Measurements from ENCODE around the gene RBM39. TPM values are rescaled to one million over a fixed set of nuclear protein-coding genes. Genes with fewer than 3 reads are reported as not detected.

The RBM39 gene
- total and polyA plus RNA-seq, 9 of the 15 experiments (the other 6 are each of a cell fraction or from before 2014, with no cell fraction given) = 143 to 319 (median 228) TPM

Small RNA genes lying within 50 kb of the gene (small RNA-seq; reads per million reads assigned to genes)
- gene RF00026 = not detected

Other genes starting within 250 kb of the RBM39 start
Only the 7 nearest of the 10 such genes appear.
- gene ERGIC3, start 200.2 kb downstream of the RBM39 start, total RNA-seq (2014; rRNA removed) = 121 and 137 TPM in 2 replicates
- gene ERGIC3, start 200.2 kb downstream of the RBM39 start, total RNA-seq (2014; rRNA removed; fragmentation: Illumina TruSeq; extraction: Trizol) = 117 and 147 TPM in 2 replicates
- 155 and 160 TPM in 2 replicates for gene ERGIC3, start 200.2 kb downstream of the RBM39 start, total RNA-seq (2015; rRNA removed; fragmentation: Illumina TruSeq; extraction: Trizol)
- gene ERGIC3, start 200.2 kb downstream of the RBM39 start, total RNA-seq (2021) = 176 and 184 TPM in 2 replicates
- 261 and 327 TPM in 2 replicates for gene ERGIC3, start 200.2 kb downstream of the RBM39 start, polyA plus RNA-seq (2011; rRNA removed)
- 201 and 212 TPM in 2 replicates for gene ERGIC3, start 200.2 kb downstream of the RBM39 start, polyA plus RNA-seq (2014; fragmentation: Illumina TruSeq; extraction: Trizol)
- 100 to 1,000 TPM; 243 to 278 TPM for gene ERGIC3, start 200.2 kb downstream of the RBM39 start, polyA plus RNA-seq (2014; fragmentation: Nextera tagmentation; extraction: Ambion mirVana)
- gene ERGIC3, start 200.2 kb downstream of the RBM39 start, polyA plus RNA-seq (2014; rRNA removed) = 153 TPM in 2 replicates
- 5.3 and 6.4 TPM in 2 replicates for gene SPAG4, start 126.4 kb downstream of the RBM39 start, total RNA-seq (2014; rRNA removed)
- gene SPAG4, start 126.4 kb downstream of the RBM39 start, total RNA-seq (2014; rRNA removed; fragmentation: Illumina TruSeq; extraction: Trizol) = 2.0 and 2.8 TPM in 2 replicates
- gene SPAG4, start 126.4 kb downstream of the RBM39 start, total RNA-seq (2015; rRNA removed; fragmentation: Illumina TruSeq; extraction: Trizol) = 1.5 and 3.4 TPM in 2 replicates
- gene SPAG4, start 126.4 kb downstream of the RBM39 start, total RNA-seq (2021) = 7.2 and 9.6 TPM in 2 replicates
- 11.4 and 12.2 TPM in 2 replicates for gene SPAG4, start 126.4 kb downstream of the RBM39 start, polyA plus RNA-seq (2011; rRNA removed)
- 3.0 and 3.6 TPM in 2 replicates for gene SPAG4, start 126.4 kb downstream of the RBM39 start, polyA plus RNA-seq (2014; fragmentation: Illumina TruSeq; extraction: Trizol)
- gene SPAG4, start 126.4 kb downstream of the RBM39 start, polyA plus RNA-seq (2014; fragmentation: Nextera tagmentation; extraction: Ambion mirVana) = 1 to 10 TPM; 1.6 to 4.6 TPM
- 6.8 and 8.4 TPM in 2 replicates for gene SPAG4, start 126.4 kb downstream of the RBM39 start, polyA plus RNA-seq (2014; rRNA removed)
- 54.4 and 83.8 TPM in 2 replicates for gene CPNE1, start 77.4 kb downstream of the RBM39 start, total RNA-seq (2014; rRNA removed)
- gene CPNE1, start 77.4 kb downstream of the RBM39 start, total RNA-seq (2014; rRNA removed; fragmentation: Illumina TruSeq; extraction: Trizol) = 39.7 and 42.2 TPM in 2 replicates
- 41.9 and 42.1 TPM in 2 replicates for gene CPNE1, start 77.4 kb downstream of the RBM39 start, total RNA-seq (2015; rRNA removed; fragmentation: Illumina TruSeq; extraction: Trizol)
- gene CPNE1, start 77.4 kb downstream of the RBM39 start, total RNA-seq (2021) = 102 and 105 TPM in 2 replicates
- gene CPNE1, start 77.4 kb downstream of the RBM39 start, polyA plus RNA-seq (2011; rRNA removed) = 72.9 and 80.0 TPM in 2 replicates
- 68.6 and 69.8 TPM in 2 replicates for gene CPNE1, start 77.4 kb downstream of the RBM39 start, polyA plus RNA-seq (2014; fragmentation: Illumina TruSeq; extraction: Trizol)
- gene CPNE1, start 77.4 kb downstream of the RBM39 start, polyA plus RNA-seq (2014; fragmentation: Nextera tagmentation; extraction: Ambion mirVana) = 10 to 100 TPM; 45.5 to 56.0 TPM
- 56.0 and 65.2 TPM in 2 replicates for gene CPNE1, start 77.4 kb downstream of the RBM39 start, polyA plus RNA-seq (2014; rRNA removed)
- 33.9 and 40.8 TPM in 2 replicates for gene RBM12, start 77.4 kb downstream of the RBM39 start, total RNA-seq (2014; rRNA removed)
- 73.3 and 78.7 TPM in 2 replicates for gene RBM12, start 77.4 kb downstream of the RBM39 start, total RNA-seq (2014; rRNA removed; fragmentation: Illumina TruSeq; extraction: Trizol)
- 76.5 and 76.8 TPM in 2 replicates for gene RBM12, start 77.4 kb downstream of the RBM39 start, total RNA-seq (2015; rRNA removed; fragmentation: Illumina TruSeq; extraction: Trizol)
- gene RBM12, start 77.4 kb downstream of the RBM39 start, total RNA-seq (2021) = 120 TPM in 2 replicates
- gene RBM12, start 77.4 kb downstream of the RBM39 start, polyA plus RNA-seq (2011; rRNA removed) = 123 and 144 TPM in 2 replicates
- 133 and 162 TPM in 2 replicates for gene RBM12, start 77.4 kb downstream of the RBM39 start, polyA plus RNA-seq (2014; fragmentation: Illumina TruSeq; extraction: Trizol)
- gene RBM12, start 77.4 kb downstream of the RBM39 start, polyA plus RNA-seq (2014; fragmentation: Nextera tagmentation; extraction: Ambion mirVana) = 1 to 10 TPM; 5.0 to 10.0 TPM
- 49.1 and 57.9 TPM in 2 replicates for gene RBM12, start 77.4 kb downstream of the RBM39 start, polyA plus RNA-seq (2014; rRNA removed)
- gene NFS1, start 42.9 kb downstream of the RBM39 start, total RNA-seq (2014; rRNA removed) = 45.0 and 59.4 TPM in 2 replicates
- 41.0 and 41.8 TPM in 2 replicates for gene NFS1, start 42.9 kb downstream of the RBM39 start, total RNA-seq (2014; rRNA removed; fragmentation: Illumina TruSeq; extraction: Trizol)
- 34.1 and 34.7 TPM in 2 replicates for gene NFS1, start 42.9 kb downstream of the RBM39 start, total RNA-seq (2015; rRNA removed; fragmentation: Illumina TruSeq; extraction: Trizol)
- gene NFS1, start 42.9 kb downstream of the RBM39 start, total RNA-seq (2021) = 47.1 and 52.5 TPM in 2 replicates
- 72.2 and 76.3 TPM in 2 replicates for gene NFS1, start 42.9 kb downstream of the RBM39 start, polyA plus RNA-seq (2011; rRNA removed)
- gene NFS1, start 42.9 kb downstream of the RBM39 start, polyA plus RNA-seq (2014; fragmentation: Illumina TruSeq; extraction: Trizol) = 48.0 and 51.9 TPM in 2 replicates
- 10 to 100 TPM; 11.5 to 13.9 TPM for gene NFS1, start 42.9 kb downstream of the RBM39 start, polyA plus RNA-seq (2014; fragmentation: Nextera tagmentation; extraction: Ambion mirVana)
- gene NFS1, start 42.9 kb downstream of the RBM39 start, polyA plus RNA-seq (2014; rRNA removed) = 84.8 and 94.6 TPM in 2 replicates
- 422 and 571 TPM in 2 replicates for gene ROMO1, start 42.9 kb downstream of the RBM39 start, total RNA-seq (2014; rRNA removed)
- 46.5 and 50.1 TPM in 2 replicates for gene ROMO1, start 42.9 kb downstream of the RBM39 start, total RNA-seq (2014; rRNA removed; fragmentation: Illumina TruSeq; extraction: Trizol)
- 137 and 139 TPM in 2 replicates for gene ROMO1, start 42.9 kb downstream of the RBM39 start, total RNA-seq (2015; rRNA removed; fragmentation: Illumina TruSeq; extraction: Trizol)
- 217 and 226 TPM in 2 replicates for gene ROMO1, start 42.9 kb downstream of the RBM39 start, total RNA-seq (2021)
- gene ROMO1, start 42.9 kb downstream of the RBM39 start, polyA plus RNA-seq (2011; rRNA removed) = 179 and 193 TPM in 2 replicates
- 31.8 and 117 TPM in 2 replicates for gene ROMO1, start 42.9 kb downstream of the RBM39 start, polyA plus RNA-seq (2014; fragmentation: Illumina TruSeq; extraction: Trizol)
- gene ROMO1, start 42.9 kb downstream of the RBM39 start, polyA plus RNA-seq (2014; fragmentation: Nextera tagmentation; extraction: Ambion mirVana) = 100 to 1,000 TPM; 635 to 741 TPM
- 433 and 559 TPM in 2 replicates for gene ROMO1, start 42.9 kb downstream of the RBM39 start, polyA plus RNA-seq (2014; rRNA removed)
- gene PHF20, start 29.8 kb upstream of the RBM39 start, total RNA-seq (2014; rRNA removed) = 54.2 and 60.3 TPM in 2 replicates
- gene PHF20, start 29.8 kb upstream of the RBM39 start, total RNA-seq (2014; rRNA removed; fragmentation: Illumina TruSeq; extraction: Trizol) = 77.2 and 85.9 TPM in 2 replicates
- gene PHF20, start 29.8 kb upstream of the RBM39 start, total RNA-seq (2015; rRNA removed; fragmentation: Illumina TruSeq; extraction: Trizol) = 63.2 and 66.1 TPM in 2 replicates
- gene PHF20, start 29.8 kb upstream of the RBM39 start, total RNA-seq (2021) = 49.9 and 55.1 TPM in 2 replicates
- 35.7 and 49.9 TPM in 2 replicates for gene PHF20, start 29.8 kb upstream of the RBM39 start, polyA plus RNA-seq (2011; rRNA removed)
- 70.7 and 75.0 TPM in 2 replicates for gene PHF20, start 29.8 kb upstream of the RBM39 start, polyA plus RNA-seq (2014; fragmentation: Illumina TruSeq; extraction: Trizol)
- gene PHF20, start 29.8 kb upstream of the RBM39 start, polyA plus RNA-seq (2014; fragmentation: Nextera tagmentation; extraction: Ambion mirVana) = 100 to 1,000 TPM; 178 to 196 TPM
- 83.3 and 86.9 TPM in 2 replicates for gene PHF20, start 29.8 kb upstream of the RBM39 start, polyA plus RNA-seq (2014; rRNA removed)